ENCODE data around the gene NFKBIZ. TPM values are rescaled to one million over a fixed set of nuclear protein-coding genes. Genes with fewer than 3 reads are reported as not detected.

The NFKBIZ gene
- total RNA-seq = 16.5 and 22.4 TPM in 2 replicates

- DNase-seq (ENCODE audit: low read depth, low spot score) = peak; percentile 77
Observed at GRCh38 chr3:101848754-101849713, at the start of gene NFKBIZ. Gene NFKBIZ, plus strand, starts transcription at chr3:101849514. Its CDS starts 115 bp downstream, at chr3:101849629.

- DNase-seq (ENCODE audit: low read depth, low spot score) = no peak
Observed at GRCh38 chr3:101801174-101801573, 48.1 kb upstream of the NFKBIZ start.

- DNase-seq (ENCODE audit: low read depth, low spot score) = no peak
Observed at GRCh38 chr3:101802179-101802578, 47.1 kb upstream of the NFKBIZ start.

- peak; percentile 45 for DNase-seq (ENCODE audit: low read depth, low spot score)
Observed at GRCh38 chr3:101803173-101803782, 46.0 kb upstream of the NFKBIZ start.

GRCh38 chr3:101803939-101804338 lies 45.4 kb upstream of the NFKBIZ start:
- DNase-seq (ENCODE audit: low read depth, low spot score) = no peak

- no peak for DNase-seq (ENCODE audit: low read depth, low spot score)
Observed at GRCh38 chr3:101806491-101806890, 42.8 kb upstream of the NFKBIZ start.

GRCh38 chr3:101807888-101808287 lies 41.4 kb upstream of the NFKBIZ start:
- DNase-seq (ENCODE audit: low read depth, low spot score) = no peak

- no peak for DNase-seq (ENCODE audit: low read depth, low spot score)
Observed at GRCh38 chr3:101809178-101810021, 39.9 kb upstream of the NFKBIZ start.

- DNase-seq (ENCODE audit: low read depth, low spot score) = no peak
Observed at GRCh38 chr3:101810022-101810418, 39.3 kb upstream of the NFKBIZ start.

- DNase-seq (ENCODE audit: low read depth, low spot score) = no peak
Observed at GRCh38 chr3:101811875-101812274, 37.4 kb upstream of the NFKBIZ start.

GRCh38 chr3:101812895-101813294 lies 36.4 kb upstream of the NFKBIZ start:
- no peak for DNase-seq (ENCODE audit: low read depth, low spot score)

- no peak for DNase-seq (ENCODE audit: low read depth, low spot score)
Observed at GRCh38 chr3:101813817-101814440, 35.4 kb upstream of the NFKBIZ start.

- no peak for DNase-seq (ENCODE audit: low read depth, low spot score)
Observed at GRCh38 chr3:101814835-101815234, 34.5 kb upstream of the NFKBIZ start.

GRCh38 chr3:101816215-101817149 lies 32.8 kb upstream of the NFKBIZ start:
- DNase-seq (ENCODE audit: low read depth, low spot score) = no peak

- DNase-seq (ENCODE audit: low read depth, low spot score) = no peak
Observed at GRCh38 chr3:101817992-101818391, 31.3 kb upstream of the NFKBIZ start.

GRCh38 chr3:101819649-101820206 lies 29.6 kb upstream of the NFKBIZ start:
- DNase-seq (ENCODE audit: low read depth, low spot score) = no peak

- DNase-seq (ENCODE audit: low read depth, low spot score) = no peak
Observed at GRCh38 chr3:101821503-101821902, 27.8 kb upstream of the NFKBIZ start.

- no peak for DNase-seq (ENCODE audit: low read depth, low spot score)
Observed at GRCh38 chr3:101823525-101823924, 25.8 kb upstream of the NFKBIZ start.

- no peak for DNase-seq (ENCODE audit: low read depth, low spot score)
Observed at GRCh38 chr3:101824702-101825101, 24.6 kb upstream of the NFKBIZ start.

Measured in pulmonary artery endothelial cell (primary cell).